SIG-M5 (cell line): ENCODE results near the gene RETREG3.
"Not testable (repeated sequence)": the region's sequence is repeated elsewhere in the genome, so short reads cannot be mapped to it uniquely, and the experiment has no call there.

ENCODE experiments used
- DNase-seq: peaks from one replicate; lab custom pipeline; 2025; lab: John Stamatoyannopoulos, UW

Gene RETREG3

GRCh38 chr17:42612013-42612412, 2.8 kb upstream of the RETREG3 start:
- no peak for DNase-seq

- DNase-seq = not testable (repeated sequence)
These were observed 934 bp upstream of the RETREG3 start for GRCh38 chr17:42609814-42610801.

- DNase-seq = no peak
These were observed 631 bp downstream of the RETREG3 start for GRCh38 chr17:42608305-42609181.

GRCh38 chr17:42607769-42608168, 1.4 kb downstream of the RETREG3 start:
- no peak for DNase-seq

GRCh38 chr17:42603318-42603717, 5.9 kb downstream of the RETREG3 start:
- no peak for DNase-seq

- no peak for DNase-seq
These were observed 10.3 kb downstream of the RETREG3 start for GRCh38 chr17:42598905-42599304.

- no peak for DNase-seq
These were observed 12.8 kb downstream of the RETREG3 start for GRCh38 chr17:42596386-42596785.

GRCh38 chr17:42591411-42591810, 17.8 kb downstream of the RETREG3 start:
- no peak for DNase-seq

- DNase-seq = no peak
These were observed 18.3 kb downstream of the RETREG3 start for GRCh38 chr17:42590886-42591285.

- no peak for DNase-seq
These were observed 22.5 kb downstream of the RETREG3 start for GRCh38 chr17:42586514-42587230.

GRCh38 chr17:42585353-42585752, 23.8 kb downstream of the RETREG3 start:
- DNase-seq = no peak

GRCh38 chr17:42584880-42585279, 24.3 kb downstream of the RETREG3 start:
- DNase-seq = no peak

GRCh38 chr17:42581744-42582270, 27.4 kb downstream of the RETREG3 start:
- DNase-seq = no peak

- no peak for DNase-seq
These were observed 29.2 kb downstream of the RETREG3 start for GRCh38 chr17:42579794-42580551.

GRCh38 chr17:42578282-42578869, 30.8 kb downstream of the RETREG3 start:
- DNase-seq = no peak

GRCh38 chr17:42577532-42578281, 31.5 kb downstream of the RETREG3 start, which contains the start of gene PSMC3IP:
Gene PSMC3IP (minus strand): TSS chr17:42577729. CDS start chr17:42577686, 43 bp downstream.
- peak; percentile 95 for DNase-seq

GRCh38 chr17:42577140-42577531, 32.0 kb downstream of the RETREG3 start:
- DNase-seq = no peak

- no peak for DNase-seq
These were observed 34.7 kb downstream of the RETREG3 start for GRCh38 chr17:42574463-42574862.

- DNase-seq = no peak
These were observed 36.1 kb downstream of the RETREG3 start for GRCh38 chr17:42573095-42573494.
